Thoracic aorta (tissue), 2 donors: Measurements from ENCODE around the gene JADE2. TPM values are rescaled to one million over a fixed set of nuclear protein-coding genes. Genes with fewer than 3 reads are reported as not detected.

ENCODE experiments used
- ATAC-seq: fragments of 150-250 bp; one replicate; pipeline ENCODE4 v1.8.0; 2017; ENCODE audit warnings: low read depth; ENCODE audit not compliant: insufficient number of reproducible peaks, low FRiP score
- DNase-seq: peaks from one replicate; pipeline ENCODE4 v3.0.0-alpha.2; 2020; ENCODE audit warnings: low spot score
- H3K27ac ChIP-seq, 2 donors: fragments of 200-600 bp; sonication (generic); 1 replicate in 1 of 2; 2 replicates in 1 of 2; pipeline ENCODE4 v1.5.1; 2016; ENCODE audit warnings: mild to moderate bottlenecking in 2 of 2, moderate library complexity in 2 of 2
- H3K27me3 ChIP-seq: fragments of 200-600 bp; sonication (generic); replicated peaks from 2 replicates; pipeline ENCODE4 v1.6.0; 2016; ENCODE audit warnings: mild to moderate bottlenecking; ENCODE audit not compliant: insufficient read depth
- H3K36me3 ChIP-seq: fragments of 200-600 bp; sonication (generic); one replicate; pipeline ENCODE4 v1.5.1; 2016
- H3K4me1 ChIP-seq, 2 donors: fragments of 200-600 bp; sonication (generic); 1 replicate in 1 of 2; 2 replicates in 1 of 2; pipeline versions ENCODE4 v1.5.1 to v1.6.0; 2016; ENCODE audit warnings: low read depth in 2 of 2, mild to moderate bottlenecking in 1 of 2; ENCODE audit not compliant: control insufficient read depth in 1 of 2
- H3K4me3 ChIP-seq: fragments of 200-600 bp; sonication (generic); 2 replicates; pipeline ENCODE4 v1.5.1; 2016; ENCODE audit warnings: mild to moderate bottlenecking
- H3K9me3 ChIP-seq: fragments of 200-600 bp; sonication (generic); 2 replicates; pipeline ENCODE4 v1.5.1; 2016
- CTCF ChIP-seq: fragments of 200-600 bp; sonication (generic); IDR thresholded peaks from one replicate; pipeline ENCODE4 v1.5.1; 2019; ENCODE audit warnings: antibody characterized with exemption
- total RNA-seq, 2 donors: library from RNA; depleted of rRNA; stranded (reverse); fragments of >200 nt; gene quantifications; one replicate each; pipeline versions ENCODE4 v1.1.0 to v1.2.3, GENCODE V29; 2016

Gene JADE2
- total RNA-seq, 2 donors from 2014 or later, result 54.0 to 81.3 TPM

- H3K4me3 ChIP-seq, result peak overlapping the region; percentile 98
- H3K27ac ChIP-seq, result peak overlapping the region; percentile 99 to 100
- no peak for DNase-seq
- peak; percentile 31 for ATAC-seq
- TF ChIP-seq CTCF, result peak; percentile 99
- peaks cover 42 to 55% of the 10 kb centered on the region in 2 donors for H3K4me1 ChIP-seq
- no peaks in the 10 kb centered on the region for H3K27me3 ChIP-seq
- no peaks in the 10 kb centered on the region for H3K36me3 ChIP-seq
- H3K9me3 ChIP-seq, result no peaks in the 10 kb centered on the region
These were observed 1.9 kb downstream of the JADE2 start for GRCh38 chr5:134527156-134527960.

DNA sequence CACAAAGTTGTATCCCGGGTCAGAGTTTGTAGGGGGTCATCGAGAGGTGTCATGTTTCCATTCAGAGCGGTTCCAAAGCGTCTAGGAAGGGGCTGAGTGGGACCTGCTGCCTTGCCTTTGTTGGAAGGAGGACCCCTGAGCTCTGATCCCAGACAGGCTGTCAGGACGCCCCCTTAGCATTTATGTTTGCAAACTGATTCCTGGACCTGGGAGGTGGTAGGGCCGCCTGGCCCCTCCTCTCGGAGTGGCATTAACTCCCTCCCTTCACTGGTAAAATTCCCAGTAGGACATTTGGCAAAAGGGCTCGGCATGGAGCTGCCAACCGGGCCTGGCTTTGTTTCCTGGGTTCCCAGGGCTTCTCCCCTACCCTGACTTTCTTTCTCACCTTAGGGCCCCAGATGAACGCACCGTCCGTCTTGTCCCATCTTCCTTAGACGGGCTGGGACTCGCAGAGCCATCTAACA, 2.5 kb downstream of the JADE2 start:
- H3K9me3 ChIP-seq, result no peaks in the 10 kb centered on the region
- TF ChIP-seq CTCF, result no peak
- H3K27ac ChIP-seq, result peak overlapping the region; percentile 99 to 100
- H3K4me3 ChIP-seq, result peak overlapping the region; percentile 98
- H3K36me3 ChIP-seq, result no peaks in the 10 kb centered on the region
- H3K27me3 ChIP-seq, result no peaks in the 10 kb centered on the region
- DNase-seq, result no peak
- no peak for ATAC-seq
- H3K4me1 ChIP-seq, result peaks cover 49 to 62% of the 10 kb centered on the region in 2 donors

DNA sequence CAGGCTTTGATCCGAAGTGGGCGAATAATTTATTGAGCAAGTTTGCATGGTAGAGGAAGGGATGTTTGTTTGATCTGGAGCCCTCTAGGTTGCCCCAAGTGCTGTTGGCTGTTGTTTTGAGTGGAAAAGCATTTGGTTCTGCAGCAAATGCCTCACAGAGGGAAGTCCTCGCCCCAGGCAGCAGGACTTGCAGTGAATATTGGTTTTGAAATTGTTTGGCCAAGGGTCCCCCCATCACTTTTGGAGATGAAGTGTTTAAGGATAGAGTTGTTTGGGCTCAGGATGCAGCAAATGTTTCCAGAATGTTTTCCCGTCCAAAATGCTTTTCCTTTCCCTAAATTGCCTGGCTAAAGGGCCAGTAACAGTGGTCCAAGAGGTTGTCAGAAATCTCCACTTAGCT, 3.1 kb downstream of the JADE2 start:
- Histone ChIP-seq H3K27me3 (no peaks in the 10 kb centered on the region), H3K27ac (peak overlapping the region; percentile 99 to 100), H3K4me3 (peak overlapping the region; percentile 98), H3K9me3 (no peaks in the 10 kb centered on the region), H3K4me1 (peaks cover 52 to 64% of the 10 kb centered on the region in 2 donors), H3K36me3 (no peaks in the 10 kb centered on the region)
- no peak for ATAC-seq
- DNase-seq, result no peak
- no peak for TF ChIP-seq CTCF

DNA sequence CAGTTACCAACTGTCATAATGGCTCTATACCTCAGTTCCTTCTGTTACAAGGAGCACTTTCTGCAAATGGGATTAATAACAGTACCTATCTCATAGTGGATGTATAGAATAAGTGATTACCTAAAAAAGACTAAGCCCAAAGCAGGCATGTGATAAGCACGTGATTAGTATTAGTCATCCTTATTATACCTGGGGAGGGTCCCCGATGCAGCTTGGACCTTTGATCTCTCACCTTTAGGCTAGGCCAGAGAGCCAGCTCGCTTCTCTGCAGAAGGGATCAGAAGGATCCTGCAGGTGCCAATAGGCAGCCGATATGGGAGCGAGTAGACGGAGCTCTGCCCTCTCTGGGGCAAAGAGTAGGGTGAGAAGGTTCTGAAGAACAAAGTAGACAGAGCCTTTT, 4.0 kb downstream of the JADE2 start:
- peak overlapping the region; percentile 99 to 100 for H3K27ac ChIP-seq
- no peak for ATAC-seq
- H3K27me3 ChIP-seq, result no peaks in the 10 kb centered on the region
- H3K9me3 ChIP-seq, result no peaks in the 10 kb centered on the region
- DNase-seq, result no peak
- H3K4me3 ChIP-seq, result no peak overlapping the region
- TF ChIP-seq CTCF, result no peak
- H3K36me3 ChIP-seq, result no peaks in the 10 kb centered on the region
- H3K4me1 ChIP-seq, result peaks cover 60 to 69% of the 10 kb centered on the region in 2 donors

GRCh38 chr5:134530301-134531077, 5.0 kb downstream of the JADE2 start:
- no peak for TF ChIP-seq CTCF
- H3K4me1 ChIP-seq, result peaks cover 60 to 71% of the 10 kb centered on the region in 2 donors
- ATAC-seq, result no peak
- peak overlapping the region; percentile 35 for H3K4me3 ChIP-seq
- H3K27me3 ChIP-seq, result no peaks in the 10 kb centered on the region
- H3K27ac ChIP-seq, result peak overlapping the region; percentile 77 to 100
- no peaks in the 10 kb centered on the region for H3K9me3 ChIP-seq
- no peak for DNase-seq
- H3K36me3 ChIP-seq, result no peaks in the 10 kb centered on the region
